GM19452 (cell line): ENCODE results near the gene FDXACB1.

ENCODE experiments used
- ATAC-seq: cut with Tn5 transposase; IDR thresholded peaks from one replicate; pipeline ENCODE4 v1.9.1; 2021; ENCODE audit not compliant: unreplicated experiment

Gene FDXACB1

GRCh38 chr11:111878849-111879636, at the start of gene FDXACB1, which contains the start of gene CFAP68:
TSS of gene FDXACB1 (minus strand) at chr11:111879165. CDS start at chr11:111879132, 33 bp downstream.
TSS of gene CFAP68 (plus strand) at chr11:111879541. CDS start at chr11:111879561, 20 bp downstream.
- ATAC-seq = peak; percentile 90

GRCh38 chr11:111926505-111927391, 47.8 kb upstream of the FDXACB1 start:
- peak; percentile 90 for ATAC-seq

- no peak for ATAC-seq
Observed at GRCh38 chr11:111925953-111926352, 47.0 kb upstream of the FDXACB1 start.

GRCh38 chr11:111923951-111924350, 45.0 kb upstream of the FDXACB1 start:
- no peak for ATAC-seq

GRCh38 chr11:111923351-111923788, 44.4 kb upstream of the FDXACB1 start:
- no peak for ATAC-seq

GRCh38 chr11:111922803-111923202, 43.8 kb upstream of the FDXACB1 start:
- no peak for ATAC-seq

- no peak for ATAC-seq
Observed at GRCh38 chr11:111921541-111922230, 42.7 kb upstream of the FDXACB1 start.

GRCh38 chr11:111920908-111921307, 41.9 kb upstream of the FDXACB1 start:
- ATAC-seq = no peak

- no peak for ATAC-seq
Observed at GRCh38 chr11:111918390-111919256, 39.7 kb upstream of the FDXACB1 start, which contains the start of gene C11orf52. TSS of gene C11orf52 (plus strand) at chr11:111918913. CDS start at chr11:111918973, 60 bp downstream.

- no peak for ATAC-seq
Observed at GRCh38 chr11:111917788-111918187, 38.8 kb upstream of the FDXACB1 start.

- ATAC-seq = no peak
Observed at GRCh38 chr11:111917312-111917711, 38.3 kb upstream of the FDXACB1 start.

GRCh38 chr11:111916768-111917167, 37.8 kb upstream of the FDXACB1 start:
- no peak for ATAC-seq

- ATAC-seq = no peak
Observed at GRCh38 chr11:111913997-111914396, 35.0 kb upstream of the FDXACB1 start.

- ATAC-seq = no peak
Observed at GRCh38 chr11:111913031-111913861, 34.3 kb upstream of the FDXACB1 start.

GRCh38 chr11:111912535-111912934, 33.6 kb upstream of the FDXACB1 start, which contains the start of gene HSPB2:
TSS of gene HSPB2 (plus strand) at chr11:111912734. CDS start at chr11:111912830, 96 bp downstream.
- no peak for ATAC-seq

- ATAC-seq = no peak
Observed at GRCh38 chr11:111911563-111912401, 32.8 kb upstream of the FDXACB1 start, which contains the start of gene CRYAB. TSS of gene CRYAB (minus strand) at chr11:111911770. CDS start at chr11:111911724, 46 bp downstream.

GRCh38 chr11:111910676-111911562, 32.0 kb upstream of the FDXACB1 start:
- no peak for ATAC-seq
